Thyroid gland (tissue), 4 donors: ENCODE data around the gene GALNT18.

Experiments
- POLR2A ChIP-seq, 2 donors: fragments of 450-650 bp; IDR thresholded peaks; one replicate each; pipeline ENCODE4 v1.6.1; 2017; ENCODE audit warnings: antibody characterized with exemption in 2 of 2, mild to moderate bottlenecking in 2 of 2, moderate library complexity in 1 of 2
- TF ChIP-seq, protein P1 (sequence below), 6 experiments: fragments of 200-600 bp in 3 of 6; fragments of 450-650 bp in 3 of 6; sonication (generic) in 3 of 6; IDR thresholded peaks; one replicate each; pipeline ENCODE4 v1.5.1; 2016 to 2019; ENCODE audit warnings: antibody characterized with exemption in 6 of 6, mild to moderate bottlenecking in 2 of 6, inconsistent platforms in 1 of 6, moderate library complexity in 1 of 6

DNA sequence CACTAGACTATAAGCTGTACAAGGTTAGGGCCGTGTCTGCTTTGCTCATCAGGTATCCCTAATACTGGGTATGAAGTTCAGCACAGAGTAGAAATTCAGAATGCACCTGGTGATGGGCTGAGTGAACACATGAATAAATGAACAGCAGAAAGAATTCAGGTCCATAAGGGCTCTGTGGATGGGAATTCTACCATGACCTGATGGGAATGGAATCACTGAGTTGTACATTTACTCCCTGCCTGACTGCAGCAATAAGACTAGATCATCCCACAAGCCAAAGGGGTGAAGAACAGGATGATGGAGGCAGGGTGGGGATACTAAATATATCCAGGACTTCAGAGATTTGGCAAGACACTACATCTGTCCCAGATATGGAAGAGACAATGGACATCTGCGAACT is 182.2 kb downstream of the GALNT18 start:
- TF ChIP-seq, protein P1, sequence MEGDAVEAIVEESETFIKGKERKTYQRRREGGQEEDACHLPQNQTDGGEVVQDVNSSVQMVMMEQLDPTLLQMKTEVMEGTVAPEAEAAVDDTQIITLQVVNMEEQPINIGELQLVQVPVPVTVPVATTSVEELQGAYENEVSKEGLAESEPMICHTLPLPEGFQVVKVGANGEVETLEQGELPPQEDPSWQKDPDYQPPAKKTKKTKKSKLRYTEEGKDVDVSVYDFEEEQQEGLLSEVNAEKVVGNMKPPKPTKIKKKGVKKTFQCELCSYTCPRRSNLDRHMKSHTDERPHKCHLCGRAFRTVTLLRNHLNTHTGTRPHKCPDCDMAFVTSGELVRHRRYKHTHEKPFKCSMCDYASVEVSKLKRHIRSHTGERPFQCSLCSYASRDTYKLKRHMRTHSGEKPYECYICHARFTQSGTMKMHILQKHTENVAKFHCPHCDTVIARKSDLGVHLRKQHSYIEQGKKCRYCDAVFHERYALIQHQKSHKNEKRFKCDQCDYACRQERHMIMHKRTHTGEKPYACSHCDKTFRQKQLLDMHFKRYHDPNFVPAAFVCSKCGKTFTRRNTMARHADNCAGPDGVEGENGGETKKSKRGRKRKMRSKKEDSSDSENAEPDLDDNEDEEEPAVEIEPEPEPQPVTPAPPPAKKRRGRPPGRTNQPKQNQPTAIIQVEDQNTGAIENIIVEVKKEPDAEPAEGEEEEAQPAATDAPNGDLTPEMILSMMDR (IDR thresholded peaks at IDR 0.05) = no peak
- no peak for TF ChIP-seq POLR2A (IDR thresholded peaks at IDR 0.05)
